Left kidney (tissue), 2 donors: ENCODE results near the gene FN1. TPM values are rescaled to one million over a fixed set of nuclear protein-coding genes. Genes with fewer than 3 reads are reported as not detected.

Experiments used
- DNase-seq: peaks from one replicate; pipeline ENCODE4 v3.0.0-alpha.2; 2013
- polyA plus RNA-seq: library from polyadenylated mRNA; unstranded; fragments of 120-200 nt; gene quantifications from one replicate; pipeline ENCODE4 v1.2.1, GENCODE V29; 2013; ENCODE audit not compliant: insufficient read length

Gene FN1
- polyA plus RNA-seq, 1 donor: 550 TPM

- no peak for DNase-seq
These were observed 11.2 kb upstream of the FN1 start for GRCh38 chr2:215447056-215447455.

- DNase-seq: no peak
These were observed 6.5 kb upstream of the FN1 start for GRCh38 chr2:215442401-215442787.

DNA sequence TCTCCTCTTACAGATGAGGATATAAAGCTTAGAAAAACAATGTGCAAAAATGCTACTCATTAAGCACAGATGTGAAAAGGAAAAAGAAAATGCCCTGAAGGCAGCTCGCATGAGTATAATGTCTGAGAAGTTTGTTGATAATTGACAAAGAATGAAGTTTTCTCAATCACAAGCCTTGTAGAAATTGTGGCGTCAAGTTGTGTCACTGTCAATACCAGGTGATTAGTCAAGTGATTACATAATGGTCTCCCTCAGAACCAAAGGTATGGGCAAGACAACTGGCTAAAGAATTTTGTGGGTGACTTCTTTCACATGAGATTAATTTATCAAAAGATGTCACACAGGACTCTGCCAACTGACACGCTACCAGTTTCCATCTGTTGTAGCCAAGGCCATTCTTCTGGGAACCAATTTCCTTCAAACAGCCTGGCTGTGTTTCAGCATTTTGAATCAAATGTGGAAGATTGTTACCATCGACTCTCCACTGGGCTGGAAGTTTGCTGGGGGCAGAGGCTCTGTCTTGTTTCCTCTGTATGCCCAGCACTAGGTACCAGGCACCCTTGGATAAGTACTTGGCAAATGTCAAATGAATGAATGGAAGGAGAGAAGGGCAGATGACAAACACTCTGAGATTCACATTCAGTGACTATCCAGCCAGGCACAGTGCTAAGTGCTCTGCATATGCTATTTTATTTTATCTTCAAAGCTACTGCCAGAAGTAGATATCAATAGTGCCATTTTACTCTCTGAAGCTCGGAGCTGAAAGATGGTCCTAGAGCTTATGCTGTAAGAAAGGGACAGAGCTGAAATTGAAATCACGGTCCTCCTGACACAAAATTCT is 5.9 kb upstream of the FN1 start:
- DNase-seq: no peak

DNA sequence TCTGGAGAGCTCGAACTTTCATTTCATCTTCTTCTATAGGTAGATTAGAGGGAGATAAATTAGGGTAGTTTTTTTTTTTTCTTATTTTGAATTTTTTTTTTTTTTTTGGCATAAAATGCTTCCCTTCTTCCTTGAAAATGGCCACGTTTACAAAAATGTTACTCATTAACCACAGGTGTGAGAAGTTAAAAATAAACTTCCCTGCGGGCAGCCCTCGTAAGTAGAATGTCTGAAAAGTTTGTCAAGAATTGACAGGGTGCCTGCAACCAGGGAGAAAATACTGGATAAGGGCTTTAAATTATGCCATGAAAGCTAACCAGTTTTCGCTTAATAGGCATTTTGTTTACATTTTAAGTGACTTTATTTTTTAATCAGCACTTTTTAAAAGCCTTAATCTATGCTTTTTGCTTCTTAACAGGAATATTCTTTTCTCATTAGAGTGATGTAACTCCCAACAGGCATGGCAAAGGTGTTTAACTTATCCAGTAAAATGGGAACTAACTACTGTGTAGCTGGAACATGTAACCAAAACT is 4.2 kb upstream of the FN1 start:
- no peak for DNase-seq

- DNase-seq: no peak
These were observed 3.5 kb upstream of the FN1 start for GRCh38 chr2:215439404-215439803.

DNA sequence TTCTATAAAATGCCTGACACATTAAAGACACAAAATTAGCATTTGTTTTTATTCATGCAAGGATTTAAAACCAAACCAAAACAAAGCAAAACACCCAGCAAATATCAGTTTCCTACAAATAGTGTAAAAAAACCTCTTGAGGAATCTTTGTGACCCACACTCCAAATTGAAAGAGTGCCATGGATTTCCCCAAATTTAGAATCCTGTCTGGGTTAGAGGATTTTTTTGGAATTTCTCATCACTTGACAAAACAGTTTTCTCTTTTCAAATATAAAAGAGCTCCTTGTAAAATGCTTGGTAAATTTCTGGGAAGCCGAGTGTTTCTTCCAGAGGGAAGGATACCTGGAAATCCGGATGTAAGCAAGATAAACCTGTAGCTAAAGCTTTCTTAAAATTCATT is 1.7 kb upstream of the FN1 start:
- no peak for DNase-seq

DNA sequence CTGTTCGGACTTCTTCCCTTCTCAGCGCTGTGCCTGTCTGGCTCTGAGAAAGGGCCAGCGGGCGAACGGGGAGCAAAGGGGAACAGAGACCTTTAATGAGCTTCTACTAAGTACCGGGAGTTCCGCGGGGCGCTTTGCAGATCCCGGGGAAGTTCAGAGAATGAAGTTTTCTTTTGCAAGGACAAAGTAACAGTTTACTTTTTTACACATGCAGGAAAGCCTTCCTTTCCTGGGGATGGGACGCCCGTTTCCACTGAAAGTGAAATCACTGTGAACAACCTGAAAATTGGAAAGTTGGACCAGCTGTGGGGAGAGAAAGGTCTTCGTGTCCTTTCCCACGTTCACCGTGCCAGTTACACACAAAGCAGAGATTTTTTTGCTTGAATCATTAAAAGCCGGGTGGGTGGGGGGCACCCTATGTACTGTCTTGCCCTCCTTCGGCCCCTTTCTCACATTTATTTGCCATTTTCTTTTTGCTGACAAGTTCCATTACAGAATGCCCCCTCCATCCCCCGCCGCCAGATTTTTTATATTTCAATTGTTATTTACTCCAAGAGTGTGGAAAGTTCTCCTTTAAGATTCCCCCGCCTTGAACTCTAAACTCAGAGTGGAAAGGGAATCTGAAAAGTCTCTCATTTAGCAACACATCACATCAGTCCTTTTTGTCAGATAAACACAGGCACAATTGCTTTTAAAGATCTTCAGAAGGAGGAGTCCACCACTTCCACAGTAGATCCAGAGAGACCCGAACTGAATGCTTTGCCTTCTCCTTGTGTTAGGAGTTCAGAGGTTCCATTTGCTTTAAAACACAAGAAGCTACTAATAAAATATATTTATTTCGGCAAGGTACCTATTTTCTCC is 1.1 kb upstream of the FN1 start:
- DNase-seq: peak; percentile 33

- peak; percentile 64 for DNase-seq
These were observed 493 bp downstream of the FN1 start for GRCh38 chr2:215435280-215435869.

- DNase-seq: no peak
These were observed 1.2 kb downstream of the FN1 start for GRCh38 chr2:215434447-215435279.

DNA sequence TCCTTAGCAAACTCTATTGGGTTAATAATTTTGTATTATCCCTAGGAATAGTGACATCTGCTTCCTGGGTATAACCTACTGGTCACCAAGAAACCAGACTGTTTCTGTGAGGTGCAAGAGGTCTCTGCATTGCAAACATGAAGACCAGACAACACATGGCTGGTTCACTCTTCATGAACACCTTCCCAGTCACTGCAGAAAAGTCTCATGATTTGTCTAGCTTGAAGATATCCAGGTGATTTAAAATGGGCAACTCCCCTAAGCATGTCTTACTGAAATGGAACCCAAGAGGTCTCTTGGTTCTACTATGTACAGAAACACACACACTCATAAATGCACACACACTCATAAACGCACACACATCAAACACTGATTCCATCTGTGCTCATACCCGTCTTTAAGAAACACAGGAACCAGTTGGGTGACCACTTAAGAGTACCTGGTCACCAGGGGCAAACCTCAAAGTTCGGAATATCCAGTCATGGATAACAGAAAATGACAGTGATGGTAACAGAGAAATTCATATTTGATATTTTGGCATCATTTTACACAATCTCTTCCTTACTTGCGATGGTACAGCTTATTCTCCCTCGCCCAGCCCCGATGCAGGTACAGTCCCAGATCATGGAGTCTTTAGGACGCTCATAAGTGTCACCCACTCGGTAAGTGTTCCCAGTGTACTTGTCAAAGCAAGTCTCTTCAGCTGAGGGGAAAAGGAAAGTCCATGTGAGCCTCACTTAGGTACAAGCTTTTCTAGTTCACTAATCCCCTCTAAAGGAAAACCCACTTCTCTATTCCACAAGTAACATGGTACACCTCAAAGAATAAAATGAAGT is 2.9 kb downstream of the FN1 start:
- DNase-seq: no peak

DNA sequence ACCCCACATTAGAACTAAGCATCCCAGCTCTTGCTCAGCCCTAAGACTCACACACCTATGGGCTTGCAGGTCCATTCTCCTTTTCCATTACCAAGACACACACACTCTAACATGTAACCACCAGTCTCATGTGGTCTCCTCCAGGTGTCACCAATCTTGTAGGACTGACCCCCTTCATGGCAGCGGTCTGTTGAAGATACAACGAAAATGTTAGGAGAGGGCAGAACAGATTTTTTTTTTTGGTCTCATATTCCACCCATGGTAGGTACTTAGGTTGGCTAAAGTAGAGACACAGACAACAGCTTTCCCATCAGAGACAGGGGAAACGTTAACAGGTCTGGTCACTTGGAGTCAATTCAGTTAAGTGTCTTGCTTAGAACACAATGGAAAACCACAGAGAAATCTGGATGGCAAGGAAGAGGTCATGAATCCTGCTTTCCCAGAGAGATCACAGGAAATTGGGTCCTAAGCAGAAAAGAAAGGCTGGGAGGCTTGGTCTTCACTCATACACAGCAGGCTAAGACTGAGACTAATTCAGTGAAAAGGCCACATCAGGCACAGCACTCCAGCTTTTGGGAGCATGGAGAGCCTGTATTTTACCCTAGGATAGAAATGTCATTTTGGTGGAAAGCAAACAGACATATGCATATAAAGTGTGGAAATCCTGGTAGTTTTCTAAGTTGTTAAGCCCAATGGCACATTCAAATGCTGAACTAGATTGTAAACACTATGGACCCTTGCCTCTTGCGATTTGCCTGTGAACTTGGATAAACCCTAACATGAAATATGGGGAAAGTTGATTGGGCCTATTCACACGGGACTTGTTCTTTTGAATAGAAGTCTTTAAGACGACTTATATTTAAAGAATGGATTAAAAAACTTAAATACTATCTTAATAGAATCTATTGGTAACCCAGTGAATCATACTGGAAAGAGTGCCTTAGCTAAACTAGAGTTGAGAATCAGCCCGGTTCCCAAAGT is 3.8 kb downstream of the FN1 start:
- DNase-seq: no peak

DNA sequence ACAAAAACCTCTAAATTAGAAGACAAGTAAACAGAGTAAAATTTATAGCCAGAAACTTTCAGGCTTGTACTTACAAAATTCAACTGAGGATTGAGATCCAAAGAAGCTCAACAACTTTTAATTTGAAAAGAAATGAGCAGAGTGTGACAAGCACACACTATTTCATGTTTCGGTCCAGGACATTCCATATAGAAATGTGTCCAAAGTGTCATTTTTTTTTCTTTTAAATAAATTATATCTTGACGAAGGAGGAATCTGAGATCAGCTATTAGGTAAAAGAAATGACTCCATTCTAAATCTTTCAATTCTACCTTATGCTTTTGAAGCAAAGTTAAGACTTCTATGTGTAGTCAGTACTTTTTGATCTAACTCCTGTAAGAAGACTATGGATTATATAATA is 4.6 kb downstream of the FN1 start:
- DNase-seq: no peak

GRCh38 chr2:215430528-215431187 is 5.2 kb downstream of the FN1 start:
- DNase-seq: no peak

- no peak for DNase-seq
These were observed 6.4 kb downstream of the FN1 start for GRCh38 chr2:215429424-215429823.

GRCh38 chr2:215428060-215428910 is 7.6 kb downstream of the FN1 start:
- DNase-seq: no peak

DNA sequence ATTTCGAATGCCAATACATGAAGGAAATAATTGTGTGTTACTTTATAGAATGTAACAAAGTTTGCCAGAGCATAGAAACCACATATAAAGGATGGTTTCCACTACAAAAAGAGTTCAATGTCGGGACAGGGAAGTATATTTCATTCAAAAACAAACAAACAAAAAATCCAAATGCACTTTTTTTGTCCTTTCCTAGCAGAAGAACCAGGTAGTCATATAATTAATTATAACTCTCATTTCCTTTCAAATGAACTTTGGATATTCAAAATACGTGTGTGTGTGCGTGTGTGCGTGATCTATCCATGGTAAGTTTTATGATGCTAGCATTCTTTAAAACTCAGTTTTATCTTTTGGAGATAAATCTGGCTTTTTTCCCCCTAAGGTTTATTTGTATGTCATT is 8.3 kb downstream of the FN1 start:
- DNase-seq: no peak

DNA sequence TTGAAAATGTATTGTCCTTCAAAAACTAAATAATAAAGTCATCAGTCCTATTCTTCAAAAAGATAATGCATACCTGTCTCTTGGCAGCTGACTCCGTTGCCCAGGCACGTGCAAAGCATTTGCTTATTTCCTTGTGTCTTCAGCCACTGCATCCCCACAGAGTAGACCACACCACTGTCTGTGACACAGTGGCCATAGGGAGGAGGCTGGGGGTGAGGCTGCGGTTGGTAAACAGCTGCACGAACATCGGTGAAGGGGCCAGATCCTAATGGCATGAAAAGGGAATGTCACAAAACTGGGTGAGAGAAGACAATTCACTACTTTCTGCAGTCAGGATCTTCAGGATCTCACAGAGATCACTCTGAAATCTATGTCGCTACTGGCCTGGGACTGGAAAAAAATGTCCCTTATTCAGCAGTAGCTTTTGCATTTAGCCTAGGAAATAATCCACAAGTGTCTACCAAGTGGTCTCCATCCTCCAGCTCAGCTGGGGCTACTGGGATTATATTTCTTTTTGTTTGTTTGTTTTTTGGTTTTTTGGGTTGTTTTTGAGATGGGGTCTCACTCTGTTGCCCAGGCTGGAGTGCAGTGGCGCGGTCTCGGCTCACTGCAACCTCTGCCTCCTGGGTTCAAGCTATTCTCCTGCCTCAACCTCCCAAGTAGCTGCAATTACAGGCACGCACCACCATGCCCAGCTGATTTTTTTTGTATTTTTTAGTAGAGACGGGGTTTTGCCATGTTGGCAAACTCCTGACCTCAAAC is 10.7 kb downstream of the FN1 start:
- DNase-seq: no peak
